HL-60 (cell line): ENCODE measurements around the gene RILPL1.

Experiments used
- CTCF ChIP-seq: IDR thresholded peaks from one replicate; pipeline ENCODE4 v1.5.1; 2011; ENCODE audit warnings: low read length, control low read depth, inconsistent platforms; ENCODE audit not compliant: insufficient read depth
- POLR2AphosphoS5 ChIP-seq: IDR thresholded peaks from 2 replicates; pipeline ENCODE4 v1.6.1; 2012; ENCODE audit warnings: low read depth
- REST ChIP-seq: IDR thresholded peaks from 2 replicates; pipeline ENCODE4 v1.6.1; 2012; ENCODE audit warnings: low read depth; ENCODE audit not compliant: insufficient replicate concordance
- SPI1 ChIP-seq: IDR thresholded peaks from 2 replicates; pipeline ENCODE4 v1.6.1; 2012; ENCODE audit warnings: low read depth, mild to moderate bottlenecking, borderline replicate concordance

DNA sequence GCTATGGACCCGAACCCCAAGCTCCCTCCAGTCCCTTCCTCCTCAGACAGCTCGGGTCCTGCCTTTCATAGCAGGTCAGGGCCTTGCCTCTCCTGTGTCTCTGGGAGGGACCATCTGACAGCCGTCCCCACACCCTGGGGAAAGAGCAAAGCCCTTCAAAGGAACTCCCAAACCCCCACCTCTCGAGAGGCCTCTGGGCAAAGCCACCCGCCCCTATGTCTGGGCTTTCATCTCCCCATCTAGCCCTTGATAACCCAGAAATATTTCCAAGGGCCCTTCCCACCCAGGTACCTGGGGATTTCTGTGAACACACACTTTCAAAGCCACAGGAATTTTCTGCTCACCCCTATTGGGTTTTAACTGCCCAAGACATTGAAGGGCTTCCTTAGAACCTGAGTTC, 43.4 kb downstream of the RILPL1 start:
- TF ChIP-seq CTCF (no peak), REST (no peak), POLR2AphosphoS5 (no peak), SPI1 (no peak)
